GM19468 (cell line): ENCODE data around the gene KRT14.
"Not testable (repeated sequence)": the region's sequence is repeated elsewhere in the genome, so short reads cannot be mapped to it uniquely, and the experiment has no call there.

ENCODE experiments used
- ATAC-seq: cut with Tn5 transposase; IDR thresholded peaks from one replicate; pipeline ENCODE4 v1.9.1; 2021; ENCODE audit warnings: mild to moderate bottlenecking, moderate library complexity, moderate number of reproducible peaks; ENCODE audit not compliant: unreplicated experiment; ENCODE audit errors: extremely low read depth

Gene KRT14

GRCh38 chr17:41580687-41581365, 5.9 kb downstream of the KRT14 start:
- no peak for ATAC-seq

DNA sequence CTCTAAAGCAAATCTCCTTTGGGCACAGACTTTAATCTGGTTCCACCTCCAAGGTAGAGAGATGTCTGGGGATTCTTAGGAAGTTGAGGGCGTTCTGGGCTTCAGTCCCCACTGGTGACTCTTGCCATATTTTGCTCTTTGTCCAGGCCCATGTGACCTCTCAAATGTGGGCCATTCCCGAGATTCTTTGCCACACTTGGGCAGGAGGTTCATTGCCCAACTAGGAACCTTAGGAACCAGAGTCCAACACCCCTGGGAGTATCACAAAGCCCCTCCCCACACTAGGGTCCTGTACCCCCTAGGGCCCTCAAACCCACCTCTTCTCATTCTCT, 6.5 kb downstream of the KRT14 start:
- ATAC-seq: no peak

- ATAC-seq: no peak
Observed at GRCh38 chr17:41579484-41580243, 7.0 kb downstream of the KRT14 start.

GRCh38 chr17:41578971-41579370, 7.7 kb downstream of the KRT14 start:
- ATAC-seq: no peak

DNA sequence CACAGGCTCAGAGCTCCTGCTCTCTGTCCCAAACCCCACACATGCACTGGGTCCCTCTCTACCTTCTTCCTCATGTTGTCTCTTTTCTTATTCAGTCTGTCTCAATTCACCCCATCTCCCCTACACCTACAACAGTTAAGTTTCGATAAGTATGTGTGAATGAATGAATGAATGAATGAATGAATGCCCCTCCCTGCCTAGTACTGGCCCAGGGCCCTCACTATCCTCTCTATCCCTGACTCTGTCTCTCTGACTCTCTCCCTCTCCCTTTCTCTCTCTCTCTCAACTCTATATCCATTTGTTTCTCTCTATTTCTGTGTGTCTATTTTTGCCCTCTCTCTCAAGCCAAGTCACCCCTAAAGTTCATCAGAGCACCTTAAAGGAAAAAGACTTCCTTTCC, 8.2 kb downstream of the KRT14 start:
- no peak for ATAC-seq

DNA sequence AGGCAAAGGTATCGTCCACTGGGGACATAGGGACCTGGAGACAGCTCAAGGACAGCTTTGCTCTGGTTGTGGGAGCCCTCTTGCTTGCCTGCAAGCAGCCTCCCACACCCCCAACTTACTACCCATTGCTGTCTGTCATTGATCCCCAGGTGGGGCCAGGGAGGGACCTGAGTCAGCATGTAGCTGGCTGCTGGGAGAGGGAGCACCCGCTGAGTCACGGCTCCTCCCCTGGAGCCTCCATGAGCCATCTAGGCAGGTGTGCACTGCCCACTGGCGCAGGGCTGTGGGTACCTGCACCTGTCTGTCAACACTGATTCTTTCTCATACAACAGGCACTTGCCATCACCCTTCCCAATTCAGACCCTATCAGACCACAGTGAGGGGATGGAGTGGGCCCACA, 10.0 kb downstream of the KRT14 start:
- not testable (repeated sequence) for ATAC-seq

DNA sequence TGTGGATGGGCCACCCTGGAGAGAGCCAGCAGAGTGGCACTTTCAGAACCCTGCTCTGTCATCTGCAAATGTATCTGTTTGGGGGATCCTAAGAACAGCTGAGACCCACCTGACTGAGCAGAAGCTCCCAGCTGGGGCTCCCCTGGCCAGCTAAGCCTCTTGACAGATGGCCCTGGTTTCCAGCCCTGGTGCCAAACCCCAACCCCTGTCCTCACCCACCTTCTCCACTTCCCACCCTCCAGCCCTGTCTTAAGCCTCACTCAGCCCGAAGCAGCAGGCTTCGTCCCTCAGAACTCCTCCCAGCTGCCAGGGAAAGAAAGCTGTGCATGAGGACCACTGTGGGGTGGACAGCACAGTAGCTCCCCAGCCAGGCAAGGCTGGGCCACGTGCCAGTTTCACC, 11.4 kb downstream of the KRT14 start:
- ATAC-seq: no peak

DNA sequence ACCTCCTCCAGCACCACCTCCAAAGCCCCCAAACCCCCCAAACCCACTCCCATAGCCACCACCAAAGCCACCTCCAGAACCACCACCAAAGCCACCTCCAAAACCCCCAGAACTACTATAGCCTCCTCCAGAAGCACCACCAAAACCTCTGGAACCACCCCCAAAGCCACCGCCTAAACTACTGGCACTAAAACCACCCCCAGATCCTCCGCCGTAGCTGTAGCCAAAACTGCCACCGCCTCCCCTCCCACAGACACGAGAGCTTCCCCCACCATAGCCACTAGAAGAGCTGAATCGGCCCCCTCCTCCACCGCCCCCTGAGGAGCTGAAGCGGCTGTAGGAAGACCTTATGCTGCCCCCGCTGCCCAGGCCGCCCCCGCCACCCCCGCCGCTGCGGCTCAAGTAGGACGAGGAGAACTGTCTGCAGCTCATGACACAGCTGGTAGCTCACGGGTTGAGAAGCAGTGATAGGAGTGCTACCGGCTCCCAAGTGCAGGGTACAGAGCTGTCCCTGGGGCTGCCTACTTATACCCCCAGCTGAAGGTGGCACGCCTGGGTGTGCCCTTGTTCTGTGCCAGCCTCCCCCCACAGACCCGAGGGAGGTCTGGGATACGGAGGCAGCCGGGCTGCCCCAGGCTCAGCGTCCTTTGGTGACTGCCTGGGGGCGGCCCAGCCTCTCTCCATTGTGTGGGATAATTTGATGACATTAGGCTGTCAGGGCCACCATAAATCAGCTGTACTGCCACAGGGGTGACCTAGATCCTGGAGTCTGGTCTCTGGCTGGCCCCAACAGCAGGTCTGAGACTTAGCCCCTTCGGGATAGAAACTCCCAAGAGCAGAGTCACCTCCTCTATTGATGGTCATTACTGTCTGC, 14.9 kb downstream of the KRT14 start, which contains the start of gene KRT9:
Gene KRT9, minus strand, starts transcription at position 499 of the 874 bp plus-strand sequence. Its CDS starts 67 bp downstream, at position 432.
- no peak for ATAC-seq

DNA sequence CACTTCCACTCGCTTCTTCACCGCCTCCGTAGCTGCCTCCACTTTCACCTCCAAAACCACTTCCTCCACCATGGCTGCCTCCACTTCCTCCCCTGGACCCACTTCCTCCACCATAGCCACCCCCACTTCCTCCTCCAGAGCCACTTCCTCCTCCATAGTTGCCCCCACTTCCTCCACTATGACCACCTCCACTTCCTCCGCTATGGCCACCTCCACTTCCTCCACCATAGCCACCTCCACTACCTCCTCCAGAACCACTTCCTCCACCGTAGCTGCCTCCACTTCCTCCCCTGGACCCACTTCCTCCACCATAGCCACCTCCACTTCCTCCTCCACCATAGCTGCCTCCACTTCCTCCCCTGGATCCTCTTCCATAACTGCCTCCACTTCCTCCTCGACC, 19.4 kb downstream of the KRT14 start:
- no peak for ATAC-seq

DNA sequence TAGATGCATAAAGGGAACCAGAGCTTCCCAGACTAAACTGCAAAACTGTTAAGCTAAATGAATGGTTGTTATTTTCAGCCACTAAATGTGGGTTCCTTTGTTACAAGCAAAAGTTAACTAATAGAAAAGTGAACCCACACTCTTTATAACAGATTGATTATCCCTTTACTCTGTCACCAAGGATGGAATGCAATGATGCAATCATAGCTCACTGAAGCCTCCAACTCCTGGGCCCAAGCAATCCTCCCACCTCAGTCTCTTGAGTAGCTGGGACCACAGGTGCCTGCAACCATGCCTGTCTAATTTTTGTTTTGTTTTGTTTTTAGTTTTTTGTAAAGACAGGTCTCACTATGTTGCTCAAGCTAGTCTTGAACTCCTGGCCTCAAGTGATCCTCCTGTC, 21.4 kb downstream of the KRT14 start:
- ATAC-seq: no peak

GRCh38 chr17:41563607-41564170, 23.0 kb downstream of the KRT14 start:
- ATAC-seq: no peak

GRCh38 chr17:41561554-41561953, 25.1 kb downstream of the KRT14 start:
- no peak for ATAC-seq

- ATAC-seq: no peak
Observed at GRCh38 chr17:41559548-41559947, 27.1 kb downstream of the KRT14 start.

GRCh38 chr17:41556931-41557330, 29.8 kb downstream of the KRT14 start:
- ATAC-seq: no peak

DNA sequence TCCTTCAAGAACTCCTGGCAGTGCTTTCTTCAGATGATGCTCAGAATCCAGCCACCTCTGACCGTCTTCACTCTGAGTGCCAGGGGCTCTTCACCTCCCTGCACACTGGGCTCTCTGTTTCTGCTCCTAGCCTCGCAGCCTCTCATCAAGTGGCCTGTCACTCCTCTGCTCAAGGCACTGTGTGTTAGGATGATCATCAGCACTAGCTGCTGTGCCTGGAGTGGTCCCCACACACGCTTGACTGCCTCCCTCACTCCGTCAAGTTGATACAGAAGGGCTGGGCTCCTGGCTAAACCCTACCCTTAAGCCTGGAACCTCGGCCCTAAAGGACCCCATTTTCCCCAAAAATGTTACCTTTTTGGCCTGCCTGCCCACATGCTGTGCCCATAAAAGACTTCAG, 30.4 kb downstream of the KRT14 start:
- no peak for ATAC-seq

DNA sequence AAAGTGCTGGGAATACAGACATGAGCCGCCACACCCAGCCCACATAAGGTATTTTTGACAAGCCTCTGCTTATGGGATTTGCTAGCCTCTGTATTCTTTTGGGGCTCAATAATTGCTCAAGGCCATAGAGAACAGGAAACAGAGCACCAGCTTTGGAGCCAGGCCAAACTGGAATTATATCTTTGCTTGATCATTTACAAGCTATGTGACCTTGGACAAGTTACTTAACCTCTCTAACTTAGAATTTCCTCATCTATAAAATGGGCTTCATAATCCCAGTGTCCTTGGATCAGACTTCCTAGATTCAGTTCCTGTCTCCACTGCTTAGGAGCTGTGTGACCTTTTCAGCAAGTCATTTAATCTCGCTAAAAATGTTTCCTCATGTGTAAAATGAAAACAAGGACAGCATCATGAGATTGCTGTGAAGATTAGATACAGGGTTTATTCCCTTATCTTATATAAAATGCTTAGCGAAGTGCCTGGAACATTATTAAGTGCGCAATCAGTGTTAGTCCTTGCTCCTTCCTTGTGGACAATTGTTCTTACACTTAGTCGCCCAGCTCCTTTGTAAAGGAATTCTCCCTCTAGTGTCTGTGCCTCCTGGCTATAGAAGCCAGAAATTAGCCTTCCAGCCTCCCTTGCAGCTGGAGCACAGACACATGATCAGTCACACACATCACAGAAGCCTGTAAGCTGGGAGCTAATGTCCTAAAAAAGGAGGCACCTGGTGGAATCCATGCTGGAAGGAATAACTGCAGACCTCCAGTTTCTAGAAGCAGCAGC, 31.4 kb downstream of the KRT14 start:
- no peak for ATAC-seq

DNA sequence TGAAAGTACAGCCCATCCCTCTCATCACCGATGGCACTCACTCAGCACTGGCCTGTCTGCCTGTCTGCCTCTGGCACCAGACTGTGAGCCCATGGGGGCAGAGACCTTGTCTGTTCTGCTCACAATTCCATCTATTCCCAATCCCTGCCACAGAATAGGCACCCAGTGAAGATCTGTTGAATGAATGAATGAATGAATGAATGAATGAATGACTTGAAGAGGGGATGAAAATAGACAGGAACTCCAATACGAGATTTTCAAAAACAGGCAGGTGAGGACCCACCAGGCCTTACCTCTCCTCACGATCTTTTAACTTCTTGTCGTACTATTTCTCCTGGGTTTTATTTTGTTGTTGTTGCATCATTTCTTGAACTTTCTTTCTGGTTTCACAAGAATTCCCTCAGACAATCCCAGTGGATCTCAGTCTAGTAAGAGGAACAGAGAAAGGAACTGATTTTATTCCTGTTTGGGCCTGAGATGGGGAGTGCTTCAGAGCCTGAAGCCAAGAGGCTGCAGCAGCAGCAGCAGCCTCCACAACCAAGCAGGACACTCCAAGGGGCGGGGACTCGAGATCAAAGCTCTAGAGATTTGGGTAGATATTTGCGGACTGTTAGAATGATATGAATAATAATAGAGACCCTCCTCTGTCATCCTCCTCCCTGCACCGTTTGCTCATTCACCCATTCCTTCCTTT, 32.6 kb downstream of the KRT14 start:
- ATAC-seq: no peak

DNA sequence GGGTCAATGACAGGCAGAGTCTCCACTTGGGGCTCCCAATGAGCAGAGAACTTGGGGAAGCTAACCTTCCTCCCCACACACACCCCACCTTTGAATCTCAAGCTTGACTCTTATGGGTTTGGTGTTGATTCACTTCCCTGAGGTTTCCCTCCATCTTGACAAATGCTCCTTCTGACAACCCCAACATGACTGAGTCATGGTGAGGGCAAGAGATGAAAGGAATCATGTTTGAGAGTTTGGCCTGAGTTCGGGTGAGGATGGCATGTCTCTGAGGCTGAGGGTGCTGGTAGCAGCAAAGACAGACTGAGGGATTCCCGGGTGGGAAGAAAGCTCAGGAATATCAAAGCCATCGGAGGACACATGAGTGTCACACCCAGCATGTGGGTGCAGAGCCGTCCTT, 33.5 kb downstream of the KRT14 start:
- ATAC-seq: no peak

DNA sequence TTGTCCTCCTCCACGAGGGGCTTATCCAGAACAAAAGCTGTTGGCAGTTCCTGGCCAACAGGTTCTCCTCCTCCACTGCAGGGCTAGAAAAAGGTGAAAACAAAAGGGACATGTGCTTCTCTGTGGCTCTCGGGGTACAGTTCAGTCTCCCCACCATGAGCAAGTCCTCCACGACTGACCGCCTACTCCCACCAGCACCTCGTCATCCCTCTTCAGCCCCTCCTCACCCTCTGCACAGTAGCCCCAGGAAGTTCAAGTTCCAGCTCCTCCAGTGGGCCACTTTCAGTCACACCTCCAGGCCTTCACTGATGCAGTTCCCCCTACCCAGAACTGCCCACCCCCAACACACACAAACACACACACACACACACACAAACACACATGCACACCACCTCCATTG, 34.2 kb downstream of the KRT14 start:
- ATAC-seq: no peak
